ENCODE data around the gene TRAPPC2L. TPM values are rescaled to one million over a fixed set of nuclear protein-coding genes. Genes with fewer than 3 reads are reported as not detected.
"Not testable (repeated sequence)": the region's sequence is repeated elsewhere in the genome, so short reads cannot be mapped to it uniquely, and the experiment has no call there.

TRAPPC2L gene
- total RNA-seq, 1 donor, result 42.3 TPM

DNA sequence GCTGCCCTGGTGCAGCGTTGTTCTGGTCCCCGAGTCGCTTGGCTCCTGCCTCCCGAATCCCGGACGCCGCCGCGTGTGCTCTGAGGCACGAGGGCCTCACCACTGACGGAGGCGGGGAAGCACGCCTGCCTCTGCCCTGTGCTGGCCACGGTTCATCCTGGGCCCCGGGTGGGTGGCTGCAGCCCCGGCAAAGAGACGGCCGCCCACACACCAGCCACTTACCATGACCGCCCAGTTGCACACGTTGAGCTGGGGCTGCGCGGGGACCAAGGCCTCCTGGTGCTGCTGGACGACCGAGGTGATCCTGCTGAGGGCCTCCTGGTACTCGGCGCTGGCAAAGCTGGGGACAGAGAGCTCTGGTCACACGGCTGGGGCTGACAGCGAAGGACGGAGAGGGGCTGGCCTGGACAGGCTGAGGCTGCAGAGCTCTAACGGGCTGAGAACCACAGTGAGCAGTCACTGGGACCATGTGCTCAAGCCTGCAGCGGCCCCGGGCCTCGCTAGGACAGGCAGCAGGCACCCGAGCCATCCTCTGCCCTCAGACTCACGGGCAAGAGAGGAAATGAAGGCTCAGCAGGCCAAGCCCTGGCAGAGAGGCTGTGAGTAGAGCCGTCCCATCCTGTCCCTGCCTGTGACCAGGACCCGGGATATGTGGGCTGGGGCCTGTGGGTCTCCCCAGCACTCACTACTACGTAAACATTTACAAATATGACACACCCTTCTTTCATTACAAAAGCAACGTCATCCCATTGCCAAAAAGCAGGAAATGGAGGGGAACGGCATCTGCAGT is 38.9 kb upstream of the TRAPPC2L start:
- DNase-seq (ENCODE audit: low read depth in 2 of 3, low spot score in 2 of 3), result no peak

- no peak for DNase-seq (ENCODE audit: low read depth in 2 of 3, low spot score in 2 of 3)
Measured at GRCh38 chr16:88818575-88818874, 38.4 kb upstream of the TRAPPC2L start.

DNA sequence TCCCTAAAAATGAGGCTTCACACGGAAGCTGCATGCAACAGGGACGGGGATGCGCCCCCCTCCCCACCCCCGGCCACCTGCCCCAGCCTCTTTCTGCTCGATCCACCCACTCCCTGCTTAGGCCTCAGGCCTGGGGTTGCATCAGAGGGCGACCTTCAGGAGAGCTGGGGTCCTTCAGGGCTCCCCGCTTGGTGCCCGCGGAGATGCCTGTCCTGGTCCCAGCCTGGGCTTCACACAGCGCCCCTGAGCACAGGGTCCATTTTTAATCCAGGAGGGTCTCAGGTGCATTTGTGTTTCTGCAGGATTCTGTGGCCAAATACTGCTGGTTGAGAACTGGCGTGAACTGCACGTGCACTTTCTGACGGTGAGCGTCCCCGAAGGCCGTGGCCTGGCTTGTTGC is 37.8 kb upstream of the TRAPPC2L start:
- DNase-seq (ENCODE audit: low read depth in 2 of 3, low spot score in 2 of 3), result no peak

GRCh38 chr16:88820385-88821025 is 36.4 kb upstream of the TRAPPC2L start:
- DNase-seq (ENCODE audit: low read depth in 2 of 3, low spot score in 2 of 3), result no peak

DNA sequence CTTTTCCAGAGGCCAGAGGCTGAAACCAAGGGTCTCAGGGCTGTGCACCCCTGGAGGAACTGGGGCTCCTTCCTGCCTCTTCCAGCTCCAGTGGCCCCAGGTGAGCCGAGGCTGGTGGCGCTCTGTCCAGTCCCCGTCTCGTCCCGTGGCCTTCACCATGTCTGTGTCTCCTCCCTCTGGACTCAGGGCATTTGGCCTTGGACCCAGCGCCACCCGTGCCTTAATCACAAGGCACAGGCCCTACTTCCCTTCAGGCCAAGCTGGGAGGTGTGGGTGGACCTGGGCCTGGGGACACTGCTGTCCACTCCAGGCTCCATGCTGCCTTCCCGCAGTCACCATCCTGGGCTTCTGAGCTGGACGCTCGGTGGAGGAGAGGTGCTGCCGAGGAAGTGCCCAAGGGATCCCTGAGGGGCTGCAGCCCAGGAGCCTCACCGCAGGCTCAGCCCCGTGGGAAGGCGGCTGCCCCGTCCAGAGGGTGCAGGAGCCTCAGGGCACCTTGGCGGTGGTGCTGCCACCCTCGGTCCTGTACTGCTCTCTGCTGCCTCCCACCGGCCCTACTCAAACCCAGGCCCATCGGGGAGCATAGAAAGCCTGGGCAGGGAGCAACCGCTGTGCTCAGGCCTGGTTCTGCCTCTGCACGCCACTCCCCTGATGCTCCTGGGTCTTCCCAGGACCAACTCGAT is 35.6 kb upstream of the TRAPPC2L start:
- no peak for DNase-seq (ENCODE audit: low read depth in 2 of 3, low spot score in 2 of 3)

- DNase-seq (ENCODE audit: low read depth in 2 of 3, low spot score in 2 of 3), result no peak
Measured at GRCh38 chr16:88822281-88823040, 34.5 kb upstream of the TRAPPC2L start.

- not testable (repeated sequence) for DNase-seq (ENCODE audit: low read depth in 2 of 3, low spot score in 2 of 3)
Measured at GRCh38 chr16:88823646-88824045, 33.3 kb upstream of the TRAPPC2L start.

DNA sequence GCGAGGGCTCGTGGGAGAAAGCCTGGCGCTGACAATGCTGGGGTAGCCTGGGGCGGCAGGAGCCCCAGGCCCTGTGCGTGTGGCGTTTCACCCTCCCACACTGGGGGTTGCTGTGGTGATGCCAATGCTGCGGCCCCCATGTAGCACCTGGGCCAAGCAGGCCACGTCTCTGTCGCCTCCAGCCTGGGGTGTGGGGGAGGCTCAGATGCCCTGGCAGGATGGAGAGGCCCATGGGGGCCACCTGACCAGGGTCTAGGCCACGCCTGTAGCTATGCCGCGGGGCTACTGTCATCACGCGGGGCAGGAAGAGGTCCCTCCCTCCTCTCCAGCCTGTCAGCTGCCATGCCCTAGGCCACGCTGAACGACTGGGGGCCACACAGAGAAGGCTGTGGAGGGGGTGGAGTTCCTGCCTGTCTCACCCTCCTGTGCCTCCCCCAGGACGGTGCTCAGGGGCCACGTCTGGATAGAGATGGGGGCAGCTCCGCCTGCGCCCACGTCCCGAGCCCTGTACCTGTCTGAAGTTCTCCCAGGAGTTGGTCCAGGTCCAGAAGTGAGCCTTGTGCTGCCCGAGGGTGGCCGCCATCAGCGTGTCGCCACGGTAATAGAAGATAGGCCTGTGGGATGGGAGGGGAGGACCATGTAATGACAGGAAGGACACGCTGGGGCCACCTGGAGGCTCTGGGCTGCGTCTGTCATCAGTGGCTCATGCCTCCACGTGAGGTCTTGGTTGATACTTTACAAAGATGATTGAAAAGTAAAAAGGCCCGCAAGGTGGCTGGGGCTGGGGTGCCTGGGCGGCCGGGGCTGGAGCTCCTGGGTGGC is 32.5 kb upstream of the TRAPPC2L start:
- DNase-seq (ENCODE audit: low read depth in 2 of 3, low spot score in 2 of 3), result no peak

- DNase-seq (ENCODE audit: low read depth in 2 of 3, low spot score in 2 of 3), result no peak
Measured at GRCh38 chr16:88825146-88825545, 31.8 kb upstream of the TRAPPC2L start.

GRCh38 chr16:88826070-88826840 is 30.7 kb upstream of the TRAPPC2L start:
- DNase-seq (ENCODE audit: low read depth in 2 of 3, low spot score in 2 of 3), result no peak

- no peak for DNase-seq (ENCODE audit: low read depth in 2 of 3, low spot score in 2 of 3)
Measured at GRCh38 chr16:88827727-88828126, 29.2 kb upstream of the TRAPPC2L start.

DNA sequence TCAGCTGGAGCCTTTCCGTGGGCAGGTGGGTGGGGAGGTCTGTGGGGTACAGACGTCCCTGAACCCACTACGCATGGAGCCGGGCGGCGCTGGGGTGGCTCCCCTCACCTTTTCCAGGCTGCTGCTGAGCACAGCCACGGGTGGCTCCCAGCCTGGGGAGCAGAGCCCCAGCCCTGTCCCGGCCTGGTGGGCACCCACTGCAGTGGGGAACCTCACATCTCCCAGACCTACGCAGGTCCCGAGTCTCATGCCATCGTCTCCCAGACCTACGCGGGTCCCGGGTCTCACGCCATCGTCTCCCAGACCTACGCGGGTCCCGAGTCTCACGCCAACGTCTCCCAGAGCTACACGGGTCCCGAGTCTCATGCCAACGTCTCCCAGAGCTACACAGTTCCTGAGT is 28.2 kb upstream of the TRAPPC2L start:
- DNase-seq (ENCODE audit: low read depth in 2 of 3, low spot score in 2 of 3), result no peak

GRCh38 chr16:88830258-88830657 is 26.7 kb upstream of the TRAPPC2L start:
- DNase-seq (ENCODE audit: low read depth in 2 of 3, low spot score in 2 of 3), result no peak

- DNase-seq (ENCODE audit: low read depth in 2 of 3, low spot score in 2 of 3), result no peak
Measured at GRCh38 chr16:88830783-88831182, 26.1 kb upstream of the TRAPPC2L start.

GRCh38 chr16:88831838-88832237 is 25.1 kb upstream of the TRAPPC2L start:
- no peak for DNase-seq (ENCODE audit: low read depth in 2 of 3, low spot score in 2 of 3)

GRCh38 chr16:88833086-88833485 is 23.8 kb upstream of the TRAPPC2L start:
- no peak for DNase-seq (ENCODE audit: low read depth in 2 of 3, low spot score in 2 of 3)

- no peak for DNase-seq (ENCODE audit: low read depth in 2 of 3, low spot score in 2 of 3)
Measured at GRCh38 chr16:88834670-88835069, 22.3 kb upstream of the TRAPPC2L start.

- no peak for DNase-seq (ENCODE audit: low read depth in 2 of 3, low spot score in 2 of 3)
Measured at GRCh38 chr16:88835383-88835782, 21.5 kb upstream of the TRAPPC2L start.

- DNase-seq (ENCODE audit: low read depth in 2 of 3, low spot score in 2 of 3), result no peak
Measured at GRCh38 chr16:88835818-88836217, 21.1 kb upstream of the TRAPPC2L start.

- no peak for DNase-seq (ENCODE audit: low read depth in 2 of 3, low spot score in 2 of 3)
Measured at GRCh38 chr16:88836791-88837190, 20.1 kb upstream of the TRAPPC2L start.
